HepG2 (cell line): ENCODE results near the gene CYB5R3. TPM values are rescaled to one million over a fixed set of nuclear protein-coding genes. Genes with fewer than 3 reads are reported as not detected.

Source experiments
- CBX5 ChIP-seq: sonication (generic); formaldehyde crosslinking; IDR thresholded peaks from 2 replicates; pipeline ENCODE4 v1.4.0; 2020; ENCODE audit warnings: missing genetic modification reagents, borderline replicate concordance
- HNF1B ChIP-seq: sonication (generic); formaldehyde crosslinking; IDR thresholded peaks from 2 replicates; pipeline ENCODE4 v1.5.1; 2020; ENCODE audit warnings: mild to moderate bottlenecking, moderate library complexity, missing genetic modification reagents
- NFKBIZ ChIP-seq: IDR thresholded peaks from 2 replicates; pipeline ENCODE4 v1.6.1; 2018; ENCODE audit warnings: missing genetic modification reagents, missing compliant biosample characterization
- PCBP2 ChIP-seq: fragments of 200-400 bp; formaldehyde crosslinking; optimal IDR thresholded peaks from 2 replicates; pipeline ENCODE3; 2018; ENCODE audit warnings: low read length, low read depth; ENCODE audit not compliant: poor library complexity, severe bottlenecking
- POLR2A ChIP-seq, 2 experiments: IDR thresholded peaks; 2 replicates each; pipeline ENCODE4 v1.6.1; 2011; ENCODE audit warnings: low read depth in 2 of 2, low read length in 2 of 2, mild to moderate bottlenecking in 1 of 2, moderate library complexity in 1 of 2; ENCODE audit not compliant: insufficient read depth in 1 of 2
- POLR2AphosphoS5 ChIP-seq: IDR thresholded peaks from 2 replicates; pipeline ENCODE4 v1.6.1; 2012; ENCODE audit warnings: low read depth, low read length
- PPARG ChIP-seq: conservative IDR thresholded peaks from 2 replicates; pipeline ENCODE4 v1.6.1; 2016; ENCODE audit warnings: missing biosample characterization, missing genetic modification reagents
- REPIN1 ChIP-seq: sonication (generic); formaldehyde crosslinking; IDR thresholded peaks from 2 replicates; pipeline ENCODE4 v1.8.0; 2022; ENCODE audit warnings: missing genetic modification reagents, low read depth, mild to moderate bottlenecking, borderline replicate concordance
- SAFB2 ChIP-seq: sonication (generic); formaldehyde crosslinking; IDR thresholded peaks from 2 replicates; pipeline ENCODE4 v1.5.1; 2020; ENCODE audit warnings: missing genetic modification reagents, low read depth, mild to moderate bottlenecking, borderline replicate concordance
- SCMH1 ChIP-seq: sonication (generic); formaldehyde crosslinking; IDR thresholded peaks from 2 replicates; pipeline ENCODE4 v1.9.0; 2021; ENCODE audit warnings: missing genetic modification reagents, mild to moderate bottlenecking, borderline replicate concordance
- TAF15 ChIP-seq: fragments of 200-400 bp; formaldehyde crosslinking; IDR thresholded peaks from one replicate; pipeline ENCODE4 v1.6.1; 2018; ENCODE audit warnings: mild to moderate bottlenecking, low read depth, low read length; ENCODE audit not compliant: poor library complexity, severe bottlenecking
- TFAP4 ChIP-seq: sonication (generic); IDR thresholded peaks from 2 replicates; pipeline ENCODE4 v1.6.1; 2016; ENCODE audit warnings: low read depth, borderline replicate concordance
- ZBTB34 ChIP-seq: sonication (generic); formaldehyde crosslinking; IDR thresholded peaks from 2 replicates; pipeline ENCODE4 v1.8.0; 2022; ENCODE audit warnings: mild to moderate bottlenecking, missing genetic modification reagents
- ZNF234 ChIP-seq: sonication (generic); formaldehyde crosslinking; conservative IDR thresholded peaks from 2 replicates; pipeline ENCODE4 v1.5.1; 2020; ENCODE audit warnings: mild to moderate bottlenecking, missing genetic modification reagents
- ZNF350 ChIP-seq: sonication (generic); formaldehyde crosslinking; IDR thresholded peaks from 2 replicates; pipeline ENCODE4 v1.4.0; 2020; ENCODE audit warnings: mild to moderate bottlenecking, low read depth, missing genetic modification reagents, borderline replicate concordance
- ZNF572 ChIP-seq: sonication (generic); formaldehyde crosslinking; IDR thresholded peaks from 2 replicates; pipeline ENCODE4 v1.5.1; 2020; ENCODE audit warnings: mild to moderate bottlenecking, missing genetic modification reagents
- ZNF646 ChIP-seq: sonication (generic); formaldehyde crosslinking; IDR thresholded peaks from 2 replicates; pipeline ENCODE4 v1.9.0; 2021; ENCODE audit warnings: mild to moderate bottlenecking, missing genetic modification reagents
- ZNF768 ChIP-seq: sonication (generic); formaldehyde crosslinking; IDR thresholded peaks from 2 replicates; pipeline ENCODE4 v1.4.0; 2020; ENCODE audit warnings: missing genetic modification reagents
- polyA plus RNA-seq, 8 experiments: library from polyadenylated mRNA; depleted of rRNA in 3 of 8; stranded (reverse) in 7 of 8; unstranded in 1 of 8; fragments of >200 nt; fragmentation: Illumina TruSeq in 4 of 8; extraction: Trizol in 4 of 8; gene quantifications; 2 replicates each; pipeline versions ENCODE4 v1.2.1 to v1.2.3, GENCODE V29; 2011 to 2016; ENCODE audit warnings: low read depth in 4 of 8, missing spikeins in 1 of 8, mixed read lengths in 1 of 8; ENCODE audit not compliant: insufficient read depth in 1 of 8
- total RNA-seq, 5 experiments: library from RNA; depleted of rRNA; stranded (reverse); fragments of >200 nt; fragmentation: Illumina TruSeq; extraction: Trizol; gene quantifications; 2 replicates each; pipeline ENCODE4 v1.2.3, GENCODE V29; 2016; ENCODE audit warnings: low read depth in 1 of 5

The CYB5R3 gene
- total and polyA plus RNA-seq, 2 of the 13 experiments (the other 11 are each of a cell fraction or from before 2014, with no cell fraction given) = 32.4 to 305 TPM

GRCh38 chr22:42649246-42650099, at the start of gene CYB5R3 (continued):
- TF ChIP-seq ZNF646 (CRISPR knock-in tag) (no peak), CBX5 (CRISPR knock-in tag) (no peak; the same call in 1 of the 2 replicates), SCMH1 (CRISPR knock-in tag) (no peak), ZNF572 (0 out of 2 replicates have a peak, but pooled peaks have one; percentile 53), POLR2AphosphoS5 (peak; percentile 39; the same call in 1 of the 2 replicates), PPARG (CRISPR knock-in tag) (0 out of 2 replicates have a peak, but pooled peaks have one; percentile 9), ZNF234 (no peak), ZBTB34 (CRISPR knock-in tag) (0 out of 2 replicates have a peak, but pooled peaks have one; percentile 31), REPIN1 (CRISPR knock-in tag) (0 out of 2 replicates have a peak, but pooled peaks have one; percentile 28), POLR2A (IDR thresholded peaks at IDR 0.05; ENCODE audit: insufficient read depth in 1 of 2, low read depth in 2 of 2, low read length in 2 of 2) (peak in 1 of 2 experiments; percentile 47; a peak in 1 of 4 replicates), ZNF350 (no peak), SAFB2 (CRISPR knock-in tag) (no peak), HNF1B (CRISPR knock-in tag) (peak; percentile 48; the same call in 1 of the 2 replicates), PCBP2 (no peak), ZNF768 (CRISPR knock-in tag) (peak; percentile 99), TFAP4 (0 out of 2 replicates have a peak, but pooled peaks have one; percentile 9), NFKBIZ (CRISPR knock-in tag) (no peak), TAF15 (peak; percentile 64)
